HEK293 (cell line): ENCODE measurements around the gene BMP5.
A peak's percentile ranks its signal among the peaks of the same experiment; 100 is the strongest.

Experiments used
- CTCF ChIA-PET: fragments of 350-600 bp; formaldehyde crosslinking; extraction: SDS; loops from one replicate; lab custom pipeline; 2021; ENCODE audit warnings: antibody characterized with exemption; lab: Yijun Ruan, JAX
- POLR2A ChIA-PET: fragments of 300-600 bp; formaldehyde crosslinking; extraction: SDS; loops from one replicate; lab custom pipeline; 2020; ENCODE audit warnings: antibody characterized with exemption, inconsistent platforms; lab: Yijun Ruan, JAX
- H3K27ac ChIP-seq: fragments of 200-500 bp; sonication (Bioruptor generic); 2 replicates; pipeline ENCODE4 v1.5.1; 2014; ENCODE audit warnings: low read depth, low read length, control low read depth, inconsistent platforms; ENCODE audit errors: extremely low read depth
- H3K36me3 ChIP-seq, 2 experiments: fragments of 200-500 bp in 1 of 2; sonication (Bioruptor generic) in 1 of 2; 1 replicate in 1 of 2; 2 replicates in 1 of 2; pipeline ENCODE4 v1.5.1; 2014 to 2017; ENCODE audit warnings: inconsistent platforms in 2 of 2, low read length in 2 of 2; ENCODE audit not compliant: control insufficient read depth in 2 of 2, insufficient read depth in 1 of 2
- H3K4me1 ChIP-seq: fragments of 200-500 bp; sonication (Bioruptor generic); 2 replicates; pipeline ENCODE4 v1.5.1; 2014; ENCODE audit warnings: mild to moderate bottlenecking, low read length, inconsistent platforms; ENCODE audit not compliant: control insufficient read depth, insufficient read depth
- H3K4me3 ChIP-seq: 2 replicates; pipeline ENCODE4 v1.5.1; 2011; ENCODE audit warnings: low read depth, mild to moderate bottlenecking, control low read depth, low read length, moderate library complexity
- H3K9me3 ChIP-seq: fragments of 200-500 bp; sonication (Bioruptor generic); 2 replicates; pipeline ENCODE4 v1.5.1; 2014; ENCODE audit warnings: low read depth, low read length, inconsistent platforms; ENCODE audit not compliant: control insufficient read depth, insufficient read depth
- IKZF3 ChIP-seq: fragments of 450-650 bp; IDR thresholded peaks from 2 replicates; pipeline ENCODE4 v1.5.0; 2018; ENCODE audit warnings: missing biosample characterization, mild to moderate bottlenecking, missing genetic modification characterization, moderate library complexity
- WT1 ChIP-seq: fragments of 450-650 bp; formaldehyde crosslinking; IDR thresholded peaks from 2 replicates; pipeline ENCODE4 v1.5.1; 2016; ENCODE audit warnings: missing biosample characterization, missing genetic modification characterization
- ZNF121 ChIP-seq: fragments of 450-650 bp; formaldehyde crosslinking; IDR thresholded peaks from 2 replicates; pipeline ENCODE4 v1.5.1; 2016; ENCODE audit warnings: missing biosample characterization, missing genetic modification characterization
- ZNF138 ChIP-seq: fragments of 450-650 bp; formaldehyde crosslinking; IDR thresholded peaks from 2 replicates; pipeline ENCODE4 v1.5.1; 2016; ENCODE audit warnings: missing biosample characterization, missing genetic modification characterization, borderline replicate concordance
- ZNF239 ChIP-seq: fragments of 450-650 bp; formaldehyde crosslinking; IDR thresholded peaks from 2 replicates; pipeline ENCODE4 v1.5.1; 2016; ENCODE audit warnings: missing biosample characterization, missing genetic modification characterization
- ZNF266 ChIP-seq: fragments of 450-650 bp; formaldehyde crosslinking; IDR thresholded peaks from 2 replicates; pipeline ENCODE4 v1.5.1; 2016; ENCODE audit warnings: missing biosample characterization, missing genetic modification characterization, low read depth
- ZNF37A ChIP-seq: fragments of 450-650 bp; IDR thresholded peaks from 2 replicates; pipeline ENCODE4 v1.5.1; 2018; ENCODE audit warnings: missing biosample characterization, missing genetic modification characterization
- ZNF423 ChIP-seq: fragments of 450-650 bp; formaldehyde crosslinking; IDR thresholded peaks from 2 replicates; pipeline ENCODE4 v1.5.1; 2016; ENCODE audit warnings: missing biosample characterization, missing genetic modification characterization
- ZNF433 ChIP-seq: fragments of 450-650 bp; formaldehyde crosslinking; IDR thresholded peaks from 2 replicates; pipeline ENCODE4 v1.5.1; 2016; ENCODE audit warnings: missing biosample characterization, missing genetic modification characterization, low read depth
- ZNF473 ChIP-seq: fragments of 450-650 bp; formaldehyde crosslinking; IDR thresholded peaks from 2 replicates; pipeline ENCODE4 v1.5.1; 2017; ENCODE audit warnings: missing biosample characterization, missing genetic modification characterization
- ZNF580 ChIP-seq: fragments of 450-650 bp; formaldehyde crosslinking; IDR thresholded peaks from 2 replicates; pipeline ENCODE4 v1.5.1; 2016; ENCODE audit warnings: missing biosample characterization, missing genetic modification characterization
- TF ChIP-seq, protein P1 (sequence below): fragments of 450-650 bp; formaldehyde crosslinking; IDR thresholded peaks from 2 replicates; pipeline ENCODE4 v1.5.1; 2016; ENCODE audit warnings: missing biosample characterization, missing genetic modification characterization, low read depth
- TF ChIP-seq, protein P2 (sequence below): fragments of 450-650 bp; formaldehyde crosslinking; IDR thresholded peaks from 2 replicates; pipeline ENCODE4 v1.5.1; 2016; ENCODE audit warnings: missing biosample characterization, missing genetic modification characterization
- TF ChIP-seq, protein P3 (sequence below): fragments of 450-650 bp; formaldehyde crosslinking; IDR thresholded peaks from 2 replicates; pipeline ENCODE4 v1.5.1; 2017; ENCODE audit warnings: missing biosample characterization, missing genetic modification characterization
- TF ChIP-seq, protein P4 (sequence below): fragments of 450-650 bp; formaldehyde crosslinking; IDR thresholded peaks from 2 replicates; pipeline ENCODE4 v1.5.1; 2016; ENCODE audit warnings: missing biosample characterization, missing genetic modification characterization
- TF ChIP-seq, protein P5 (sequence below): fragments of 450-650 bp; formaldehyde crosslinking; IDR thresholded peaks from 2 replicates; pipeline ENCODE4 v1.5.1; 2016; ENCODE audit warnings: missing biosample characterization, missing genetic modification characterization
- TF ChIP-seq, protein P6 (sequence below): fragments of 450-650 bp; formaldehyde crosslinking; IDR thresholded peaks from 2 replicates; pipeline ENCODE4 v1.5.1; 2017; ENCODE audit warnings: missing biosample characterization, missing genetic modification characterization

BMP5 gene

GRCh38 chr6:55922406-55922805 lies 47.0 kb upstream of the BMP5 start:
- Histone ChIP-seq H3K36me3 (no peaks in the 10 kb centered on the region), H3K4me3 (no peak overlapping the region), H3K9me3 (no peaks in the 10 kb centered on the region), H3K4me1 (peaks cover 4% of the 10 kb centered on the region), H3K27ac (no peak overlapping the region)
- POLR2A ChIA-PET: no interaction called here
- CTCF ChIA-PET: interaction anchor here (0.9 kb wide), 1 partner anchor 257 kb away, joined by 3 read pairs; no protein-coding TSS in a partner anchor
- TF ChIP-seq, protein P1, sequence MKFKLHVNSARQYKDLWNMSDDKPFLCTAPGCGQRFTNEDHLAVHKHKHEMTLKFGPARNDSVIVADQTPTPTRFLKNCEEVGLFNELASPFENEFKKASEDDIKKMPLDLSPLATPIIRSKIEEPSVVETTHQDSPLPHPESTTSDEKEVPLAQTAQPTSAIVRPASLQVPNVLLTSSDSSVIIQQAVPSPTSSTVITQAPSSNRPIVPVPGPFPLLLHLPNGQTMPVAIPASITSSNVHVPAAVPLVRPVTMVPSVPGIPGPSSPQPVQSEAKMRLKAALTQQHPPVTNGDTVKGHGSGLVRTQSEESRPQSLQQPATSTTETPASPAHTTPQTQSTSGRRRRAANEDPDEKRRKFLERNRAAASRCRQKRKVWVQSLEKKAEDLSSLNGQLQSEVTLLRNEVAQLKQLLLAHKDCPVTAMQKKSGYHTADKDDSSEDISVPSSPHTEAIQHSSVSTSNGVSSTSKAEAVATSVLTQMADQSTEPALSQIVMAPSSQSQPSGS (tag by site-specific recombination): peak; percentile 85
- no peak for TF ChIP-seq IKZF3 (tag by site-specific recombination)

DNA sequence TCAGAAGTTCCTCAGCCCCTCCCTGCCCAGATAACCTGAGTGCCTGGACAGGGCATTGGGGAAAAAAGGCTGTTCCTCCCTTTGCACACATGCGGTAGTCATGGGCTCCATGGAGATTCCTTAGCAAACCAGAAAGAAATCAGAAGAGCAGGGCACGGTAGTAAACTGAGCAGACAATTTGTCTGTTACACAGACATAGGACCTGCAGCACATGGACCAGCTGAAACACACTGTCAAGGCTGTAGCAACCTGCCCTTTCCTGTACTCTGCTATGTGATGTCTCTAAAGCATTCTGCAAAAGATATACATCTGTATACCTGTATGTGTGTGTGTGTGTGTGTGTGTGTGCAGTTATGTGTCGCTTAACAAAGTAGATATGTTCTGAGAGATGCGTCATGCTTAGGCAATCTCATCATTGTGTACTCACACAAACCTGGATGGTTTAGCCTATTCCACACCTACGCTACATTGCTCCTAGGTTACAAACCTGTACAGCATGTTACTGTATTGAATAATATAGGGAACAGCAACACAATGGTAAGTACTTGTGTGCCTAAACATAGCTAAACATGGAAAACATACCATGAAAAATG lies 44.4 kb upstream of the BMP5 start:
- Histone ChIP-seq H3K9me3 (no peaks in the 10 kb centered on the region), H3K4me3 (no peak overlapping the region), H3K27ac (no peak overlapping the region), H3K36me3 (no peaks in the 10 kb centered on the region), H3K4me1 (peaks cover 8% of the 10 kb centered on the region)
- ChIA-PET CTCF (no interaction called here), POLR2A (no interaction called here)
- TF ChIP-seq ZNF473 (tag by site-specific recombination) (no peak), ZNF121 (tag by site-specific recombination) (no peak), ZNF266 (no peak), ZNF37A (tag by site-specific recombination) (no peak), ZNF433 (tag by site-specific recombination) (no peak)
- TF ChIP-seq, protein P2, sequence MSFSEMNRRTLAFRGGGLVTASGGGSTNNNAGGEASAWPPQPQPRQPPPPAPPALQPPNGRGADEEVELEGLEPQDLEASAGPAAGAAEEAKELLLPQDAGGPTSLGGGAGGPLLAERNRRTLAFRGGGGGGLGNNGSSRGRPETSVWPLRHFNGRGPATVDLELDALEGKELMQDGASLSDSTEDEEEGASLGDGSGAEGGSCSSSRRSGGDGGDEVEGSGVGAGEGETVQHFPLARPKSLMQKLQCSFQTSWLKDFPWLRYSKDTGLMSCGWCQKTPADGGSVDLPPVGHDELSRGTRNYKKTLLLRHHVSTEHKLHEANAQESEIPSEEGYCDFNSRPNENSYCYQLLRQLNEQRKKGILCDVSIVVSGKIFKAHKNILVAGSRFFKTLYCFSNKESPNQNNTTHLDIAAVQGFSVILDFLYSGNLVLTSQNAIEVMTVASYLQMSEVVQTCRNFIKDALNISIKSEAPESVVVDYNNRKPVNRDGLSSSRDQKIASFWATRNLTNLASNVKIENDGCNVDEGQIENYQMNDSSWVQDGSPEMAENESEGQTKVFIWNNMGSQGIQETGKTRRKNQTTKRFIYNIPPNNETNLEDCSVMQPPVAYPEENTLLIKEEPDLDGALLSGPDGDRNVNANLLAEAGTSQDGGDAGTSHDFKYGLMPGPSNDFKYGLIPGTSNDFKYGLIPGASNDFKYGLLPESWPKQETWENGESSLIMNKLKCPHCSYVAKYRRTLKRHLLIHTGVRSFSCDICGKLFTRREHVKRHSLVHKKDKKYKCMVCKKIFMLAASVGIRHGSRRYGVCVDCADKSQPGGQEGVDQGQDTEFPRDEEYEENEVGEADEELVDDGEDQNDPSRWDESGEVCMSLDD (tag by site-specific recombination): no peak
- TF ChIP-seq, protein P3, sequence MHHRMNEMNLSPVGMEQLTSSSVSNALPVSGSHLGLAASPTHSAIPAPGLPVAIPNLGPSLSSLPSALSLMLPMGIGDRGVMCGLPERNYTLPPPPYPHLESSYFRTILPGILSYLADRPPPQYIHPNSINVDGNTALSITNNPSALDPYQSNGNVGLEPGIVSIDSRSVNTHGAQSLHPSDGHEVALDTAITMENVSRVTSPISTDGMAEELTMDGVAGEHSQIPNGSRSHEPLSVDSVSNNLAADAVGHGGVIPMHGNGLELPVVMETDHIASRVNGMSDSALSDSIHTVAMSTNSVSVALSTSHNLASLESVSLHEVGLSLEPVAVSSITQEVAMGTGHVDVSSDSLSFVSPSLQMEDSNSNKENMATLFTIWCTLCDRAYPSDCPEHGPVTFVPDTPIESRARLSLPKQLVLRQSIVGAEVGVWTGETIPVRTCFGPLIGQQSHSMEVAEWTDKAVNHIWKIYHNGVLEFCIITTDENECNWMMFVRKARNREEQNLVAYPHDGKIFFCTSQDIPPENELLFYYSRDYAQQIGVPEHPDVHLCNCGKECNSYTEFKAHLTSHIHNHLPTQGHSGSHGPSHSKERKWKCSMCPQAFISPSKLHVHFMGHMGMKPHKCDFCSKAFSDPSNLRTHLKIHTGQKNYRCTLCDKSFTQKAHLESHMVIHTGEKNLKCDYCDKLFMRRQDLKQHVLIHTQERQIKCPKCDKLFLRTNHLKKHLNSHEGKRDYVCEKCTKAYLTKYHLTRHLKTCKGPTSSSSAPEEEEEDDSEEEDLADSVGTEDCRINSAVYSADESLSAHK (tag by site-specific recombination): no peak

- no peak overlapping the region for H3K27ac ChIP-seq
- ChIA-PET POLR2A (no interaction called here), CTCF (no interaction called here)
- no peaks in the 10 kb centered on the region for H3K9me3 ChIP-seq
- no peak overlapping the region for H3K4me3 ChIP-seq
- H3K36me3 ChIP-seq: no peaks in the 10 kb centered on the region
- H3K4me1 ChIP-seq: peaks cover 12% of the 10 kb centered on the region
- TF ChIP-seq ZNF239 (tag by site-specific recombination) (no peak), ZNF138 (no peak), ZNF423 (tag by site-specific recombination) (no peak), ZNF580 (tag by site-specific recombination) (no peak), WT1 (no peak)
- TF ChIP-seq, protein P4, sequence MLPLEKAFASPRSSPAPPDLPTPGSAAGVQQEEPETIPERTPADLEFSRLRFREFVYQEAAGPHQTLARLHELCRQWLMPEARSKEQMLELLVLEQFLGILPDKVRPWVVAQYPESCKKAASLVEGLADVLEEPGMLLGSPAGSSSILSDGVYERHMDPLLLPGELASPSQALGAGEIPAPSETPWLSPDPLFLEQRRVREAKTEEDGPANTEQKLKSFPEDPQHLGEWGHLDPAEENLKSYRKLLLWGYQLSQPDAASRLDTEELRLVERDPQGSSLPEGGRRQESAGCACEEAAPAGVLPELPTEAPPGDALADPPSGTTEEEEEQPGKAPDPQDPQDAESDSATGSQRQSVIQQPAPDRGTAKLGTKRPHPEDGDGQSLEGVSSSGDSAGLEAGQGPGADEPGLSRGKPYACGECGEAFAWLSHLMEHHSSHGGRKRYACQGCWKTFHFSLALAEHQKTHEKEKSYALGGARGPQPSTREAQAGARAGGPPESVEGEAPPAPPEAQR (tag by site-specific recombination): no peak
- TF ChIP-seq, protein P5, sequence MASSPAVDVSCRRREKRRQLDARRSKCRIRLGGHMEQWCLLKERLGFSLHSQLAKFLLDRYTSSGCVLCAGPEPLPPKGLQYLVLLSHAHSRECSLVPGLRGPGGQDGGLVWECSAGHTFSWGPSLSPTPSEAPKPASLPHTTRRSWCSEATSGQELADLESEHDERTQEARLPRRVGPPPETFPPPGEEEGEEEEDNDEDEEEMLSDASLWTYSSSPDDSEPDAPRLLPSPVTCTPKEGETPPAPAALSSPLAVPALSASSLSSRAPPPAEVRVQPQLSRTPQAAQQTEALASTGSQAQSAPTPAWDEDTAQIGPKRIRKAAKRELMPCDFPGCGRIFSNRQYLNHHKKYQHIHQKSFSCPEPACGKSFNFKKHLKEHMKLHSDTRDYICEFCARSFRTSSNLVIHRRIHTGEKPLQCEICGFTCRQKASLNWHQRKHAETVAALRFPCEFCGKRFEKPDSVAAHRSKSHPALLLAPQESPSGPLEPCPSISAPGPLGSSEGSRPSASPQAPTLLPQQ (tag by site-specific recombination): no peak
- TF ChIP-seq, protein P6, sequence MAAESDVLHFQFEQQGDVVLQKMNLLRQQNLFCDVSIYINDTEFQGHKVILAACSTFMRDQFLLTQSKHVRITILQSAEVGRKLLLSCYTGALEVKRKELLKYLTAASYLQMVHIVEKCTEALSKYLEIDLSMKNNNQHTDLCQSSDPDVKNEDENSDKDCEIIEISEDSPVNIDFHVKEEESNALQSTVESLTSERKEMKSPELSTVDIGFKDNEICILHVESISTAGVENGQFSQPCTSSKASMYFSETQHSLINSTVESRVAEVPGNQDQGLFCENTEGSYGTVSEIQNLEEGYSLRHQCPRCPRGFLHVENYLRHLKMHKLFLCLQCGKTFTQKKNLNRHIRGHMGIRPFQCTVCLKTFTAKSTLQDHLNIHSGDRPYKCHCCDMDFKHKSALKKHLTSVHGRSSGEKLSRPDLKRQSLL (tag by site-specific recombination): no peak
Observed at GRCh38 chr6:55918639-55919038, 43.2 kb upstream of the BMP5 start.
